ENCODE data around the gene NUP58. TPM values are rescaled to one million over a fixed set of nuclear protein-coding genes. Genes with fewer than 3 reads are reported as not detected.
A peak's percentile ranks its signal among the peaks of the same experiment; 100 is the strongest.

Gene NUP58
- total and polyA plus RNA-seq, 9 of the 15 experiments (the other 6 are each of a cell fraction or from before 2014, with no cell fraction given): 12.5 to 98.0 (median 42.6) TPM

GRCh38 chr13:25352230-25352629 lies 50.8 kb downstream of the NUP58 start (continued):
- TF ChIP-seq CEBPB (tag; IDR thresholded peaks at IDR 0.05) (peak; percentile 32; the same call in 1 of the 2 replicates), ZNF644 (tag; IDR thresholded peaks at IDR 0.05; ENCODE audit: low read depth) (peak; percentile 80), LEF1 (IDR thresholded peaks at IDR 0.05) (peak; percentile 97), MTA1 (IDR thresholded peaks at IDR 0.05; ENCODE audit: borderline replicate concordance) (peak; percentile 72), XRCC4 (IDR thresholded peaks at IDR 0.05; ENCODE audit: extremely low read depth, insufficient read depth, insufficient read length) (no peak), MLLT1 (IDR thresholded peaks at IDR 0.05) (0 out of 4 replicates have a peak, but pooled peaks of 1 of the 2 experiments have one; percentile 28), TEAD4 (IDR thresholded peaks at IDR 0.05; ENCODE audit: low read length) (peak; percentile 98), TEAD4 (CRISPR knock-in tag; IDR thresholded peaks at IDR 0.05; ENCODE audit: borderline replicate concordance) (no peak), PRDM10 (IDR thresholded peaks at IDR 0.05; ENCODE audit: partially characterized antibody) (peak; percentile 5), BRD9 (IDR thresholded peaks at IDR 0.05; ENCODE audit: low read depth, partially characterized antibody) (peak; percentile 46), ZNF740 (CRISPR knock-in tag; IDR thresholded peaks at IDR 0.05) (no peak), ZNF740 (tag; IDR thresholded peaks at IDR 0.05) (no peak), E2F6 (IDR thresholded peaks at IDR 0.05; ENCODE audit: borderline replicate concordance in 1 of 2, extremely low read depth in 1 of 2, insufficient read depth in 1 of 2, insufficient read length in 1 of 2, low read depth in 1 of 2, low read length in 1 of 2, poor library complexity in 1 of 2, severe bottlenecking in 1 of 2) (no peak), SPI1 (IDR thresholded peaks at IDR 0.05; ENCODE audit: borderline replicate concordance, low read depth, low read length) (peak; percentile 65; the same call in 1 of the 2 replicates), CC2D1A (IDR thresholded peaks at IDR 0.05) (peak; percentile 92; the same call in 1 of the 2 replicates), TRIM24 (IDR thresholded peaks at IDR 0.05) (peak; percentile 97 to 98), CREB3 (tag; conservative IDR thresholded peaks at IDR 0.05; ENCODE audit: low read depth) (peak; percentile 72; the same call in 1 of the 2 replicates), CBFA2T2 (conservative IDR thresholded peaks at IDR 0.05) (peak; percentile 99), ZNF449 (CRISPR knock-in tag; IDR thresholded peaks at IDR 0.05) (no peak)
